ENCODE results near the gene CAMK1D.

DNA sequence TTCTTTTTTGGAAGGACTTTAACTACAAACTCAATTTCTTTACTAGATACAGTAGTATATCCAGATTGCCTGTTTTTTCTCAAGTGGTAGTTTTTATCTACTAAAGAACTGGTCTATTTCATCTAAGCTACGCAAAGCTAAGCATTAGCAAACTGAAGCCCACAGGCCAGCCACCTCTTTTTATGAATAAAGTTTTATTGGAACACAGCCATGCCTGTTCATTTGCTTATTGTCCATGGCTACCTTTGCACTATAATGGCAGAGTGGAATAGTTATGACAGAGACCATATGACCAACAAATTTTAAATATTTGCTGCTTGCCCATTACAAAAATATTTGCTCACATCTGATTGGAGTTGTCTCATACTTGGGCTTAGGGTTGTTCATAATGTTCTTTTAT, 168.7 kb downstream of the CAMK1D start:
- TF ChIP-seq, protein P1, sequence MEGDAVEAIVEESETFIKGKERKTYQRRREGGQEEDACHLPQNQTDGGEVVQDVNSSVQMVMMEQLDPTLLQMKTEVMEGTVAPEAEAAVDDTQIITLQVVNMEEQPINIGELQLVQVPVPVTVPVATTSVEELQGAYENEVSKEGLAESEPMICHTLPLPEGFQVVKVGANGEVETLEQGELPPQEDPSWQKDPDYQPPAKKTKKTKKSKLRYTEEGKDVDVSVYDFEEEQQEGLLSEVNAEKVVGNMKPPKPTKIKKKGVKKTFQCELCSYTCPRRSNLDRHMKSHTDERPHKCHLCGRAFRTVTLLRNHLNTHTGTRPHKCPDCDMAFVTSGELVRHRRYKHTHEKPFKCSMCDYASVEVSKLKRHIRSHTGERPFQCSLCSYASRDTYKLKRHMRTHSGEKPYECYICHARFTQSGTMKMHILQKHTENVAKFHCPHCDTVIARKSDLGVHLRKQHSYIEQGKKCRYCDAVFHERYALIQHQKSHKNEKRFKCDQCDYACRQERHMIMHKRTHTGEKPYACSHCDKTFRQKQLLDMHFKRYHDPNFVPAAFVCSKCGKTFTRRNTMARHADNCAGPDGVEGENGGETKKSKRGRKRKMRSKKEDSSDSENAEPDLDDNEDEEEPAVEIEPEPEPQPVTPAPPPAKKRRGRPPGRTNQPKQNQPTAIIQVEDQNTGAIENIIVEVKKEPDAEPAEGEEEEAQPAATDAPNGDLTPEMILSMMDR (IDR thresholded peaks at IDR 0.05 in 4 of 5, conservative IDR thresholded peaks at IDR 0.05 in 1 of 5) = no peak
- TF ChIP-seq POLR2A (IDR thresholded peaks at IDR 0.05) = no peak

Measured in gastrocnemius medialis (tissue), 4 donors.